Measurements from ENCODE around the gene TEX19.

Gene TEX19

GRCh38 chr17:82400830-82401229, 41.8 kb downstream of the TEX19 start:
- no peak for DNase-seq (ENCODE audit: low read depth, low spot score)
- in situ Hi-C loops (cut with HindIII; ENCODE audit: low sequenced_read_pairs): no loop called here
- H3K4me3 ChIP-seq (ENCODE audit: low read depth, low read length): no peak overlapping the region
- TF ChIP-seq CTCF (IDR thresholded peaks at IDR 0.05; ENCODE audit: low read depth, low read length): no peak

GRCh38 chr17:82402865-82403264, 43.8 kb downstream of the TEX19 start:
- TF ChIP-seq CTCF (IDR thresholded peaks at IDR 0.05; ENCODE audit: low read depth, low read length): no peak
- no peak for DNase-seq (ENCODE audit: low read depth, low spot score)
- in situ Hi-C loops (cut with HindIII; ENCODE audit: low sequenced_read_pairs): no loop called here
- no peak overlapping the region for H3K4me3 ChIP-seq (ENCODE audit: low read depth, low read length)

GRCh38 chr17:82403662-82404660, 44.9 kb downstream of the TEX19 start:
- H3K4me3 ChIP-seq (ENCODE audit: low read depth, low read length): no peak overlapping the region
- DNase-seq (ENCODE audit: low read depth, low spot score): no peak
- TF ChIP-seq CTCF (IDR thresholded peaks at IDR 0.05; ENCODE audit: low read depth, low read length): no peak
- in situ Hi-C loops (cut with HindIII; ENCODE audit: low sequenced_read_pairs): no loop called here

- no peak for DNase-seq (ENCODE audit: low read depth, low spot score)
- no peak for TF ChIP-seq CTCF (IDR thresholded peaks at IDR 0.05; ENCODE audit: low read depth, low read length)
- no peak overlapping the region for H3K4me3 ChIP-seq (ENCODE audit: low read depth, low read length)
- in situ Hi-C loops (cut with HindIII; ENCODE audit: low sequenced_read_pairs): no loop called here
Measured at GRCh38 chr17:82405051-82405450, 46.0 kb downstream of the TEX19 start.

GRCh38 chr17:82406131-82406671, 47.2 kb downstream of the TEX19 start:
- in situ Hi-C loops (cut with HindIII; ENCODE audit: low sequenced_read_pairs): no loop called here
- TF ChIP-seq CTCF (IDR thresholded peaks at IDR 0.05; ENCODE audit: low read depth, low read length): no peak
- no peak for DNase-seq (ENCODE audit: low read depth, low spot score)
- no peak overlapping the region for H3K4me3 ChIP-seq (ENCODE audit: low read depth, low read length)

GRCh38 chr17:82407255-82407654, 48.2 kb downstream of the TEX19 start:
- no peak overlapping the region for H3K4me3 ChIP-seq (ENCODE audit: low read depth, low read length)
- TF ChIP-seq CTCF (IDR thresholded peaks at IDR 0.05; ENCODE audit: low read depth, low read length): no peak
- DNase-seq (ENCODE audit: low read depth, low spot score): peak; percentile 60
- in situ Hi-C loops (cut with HindIII; ENCODE audit: low sequenced_read_pairs): no loop called here
